ENCODE data around the gene GYS1.
A peak's percentile ranks its signal among the peaks of the same experiment; 100 is the strongest.
"Not testable (repeated sequence)": the region's sequence is repeated elsewhere in the genome, so short reads cannot be mapped to it uniquely, and the experiment has no call there.

GYS1 gene

GRCh38 chr19:48993175-48994034 lies at the start of gene GYS1, which contains the start of gene RUVBL2:
TSS of gene GYS1 (minus strand) at chr19:48993309. CDS start at chr19:48993112, 197 bp downstream.
TSS of gene RUVBL2 (plus strand) at chr19:48993887. CDS start at chr19:48993912, 25 bp downstream.
- Histone ChIP-seq H3K4me3 (ENCODE audit: low read depth in 1 of 2, low read length in 2 of 2) (peak within 1 kb of the TSS; percentile 87 to 92), H3K4me1 (ENCODE audit: control insufficient read depth in 1 of 2, insufficient read depth in 2 of 2, low read length in 2 of 2) (peaks cover 5 to 32% of the 10 kb centered on the region in 2 donors), H3K27me3 (ENCODE audit: low read depth, low read length) (no peaks in the 10 kb centered on the region), H3K27ac (ENCODE audit: low read length) (peak within 1 kb of the TSS; percentile 98), H3K9me3 (ENCODE audit: control insufficient read depth in 1 of 2, low read length in 2 of 2) (no peaks in the 10 kb centered on the region), H3K36me3 (ENCODE audit: control insufficient read depth in 1 of 2, insufficient read depth in 2 of 2, low read length in 2 of 2) (peaks cover 0 to 14% of the 10 kb centered on the region in 2 donors)

DNA sequence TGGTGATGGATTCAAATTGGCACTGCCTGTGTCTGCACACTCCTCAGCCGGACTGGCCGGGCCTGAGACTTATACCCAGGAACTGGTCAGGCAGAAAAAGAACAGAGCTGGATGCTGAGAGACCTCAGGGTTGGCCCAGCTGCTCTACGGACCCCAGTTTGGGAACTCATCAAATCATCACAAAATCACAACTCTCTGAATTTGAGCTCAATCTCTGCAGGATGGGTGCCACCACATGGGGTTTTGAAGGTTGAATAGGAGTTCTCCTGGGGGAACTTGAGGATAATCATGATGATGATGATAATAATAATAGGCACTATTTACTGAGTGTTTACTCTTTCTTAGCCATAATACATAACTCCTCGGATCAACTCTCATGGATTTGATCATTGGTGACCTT lies 49.6 kb upstream of the GYS1 start:
- not testable (repeated sequence) for H3K27ac ChIP-seq (ENCODE audit: low read length); H3K4me1 ChIP-seq (ENCODE audit: control insufficient read depth in 1 of 2, insufficient read depth in 2 of 2, low read length in 2 of 2); H3K9me3 ChIP-seq (ENCODE audit: control insufficient read depth in 1 of 2, low read length in 2 of 2); H3K27me3 ChIP-seq (ENCODE audit: low read depth, low read length); H3K36me3 ChIP-seq (ENCODE audit: control insufficient read depth in 1 of 2, insufficient read depth in 2 of 2, low read length in 2 of 2); H3K4me3 ChIP-seq (ENCODE audit: low read depth in 1 of 2, low read length in 2 of 2)

GRCh38 chr19:49042177-49042576 lies 49.1 kb upstream of the GYS1 start:
- no peaks in the 10 kb centered on the region for H3K9me3 ChIP-seq (ENCODE audit: control insufficient read depth in 1 of 2, low read length in 2 of 2)
- H3K4me1 ChIP-seq (ENCODE audit: control insufficient read depth in 1 of 2, insufficient read depth in 2 of 2, low read length in 2 of 2), result no peaks in the 10 kb centered on the region
- H3K27me3 ChIP-seq (ENCODE audit: low read depth, low read length), result no peaks in the 10 kb centered on the region
- H3K4me3 ChIP-seq (ENCODE audit: low read depth in 1 of 2, low read length in 2 of 2), result no peak overlapping the region
- H3K27ac ChIP-seq (ENCODE audit: low read length), result no peak overlapping the region
- H3K36me3 ChIP-seq (ENCODE audit: control insufficient read depth in 1 of 2, insufficient read depth in 2 of 2, low read length in 2 of 2), result no peaks in the 10 kb centered on the region

- not testable (repeated sequence) for H3K4me3 ChIP-seq (ENCODE audit: low read depth in 1 of 2, low read length in 2 of 2); H3K27me3 ChIP-seq (ENCODE audit: low read depth, low read length); H3K27ac ChIP-seq (ENCODE audit: low read length); H3K4me1 ChIP-seq (ENCODE audit: control insufficient read depth in 1 of 2, insufficient read depth in 2 of 2, low read length in 2 of 2); H3K9me3 ChIP-seq (ENCODE audit: control insufficient read depth in 1 of 2, low read length in 2 of 2); H3K36me3 ChIP-seq (ENCODE audit: control insufficient read depth in 1 of 2, insufficient read depth in 2 of 2, low read length in 2 of 2)
Measured at GRCh38 chr19:49039736-49040135, 46.6 kb upstream of the GYS1 start.

DNA sequence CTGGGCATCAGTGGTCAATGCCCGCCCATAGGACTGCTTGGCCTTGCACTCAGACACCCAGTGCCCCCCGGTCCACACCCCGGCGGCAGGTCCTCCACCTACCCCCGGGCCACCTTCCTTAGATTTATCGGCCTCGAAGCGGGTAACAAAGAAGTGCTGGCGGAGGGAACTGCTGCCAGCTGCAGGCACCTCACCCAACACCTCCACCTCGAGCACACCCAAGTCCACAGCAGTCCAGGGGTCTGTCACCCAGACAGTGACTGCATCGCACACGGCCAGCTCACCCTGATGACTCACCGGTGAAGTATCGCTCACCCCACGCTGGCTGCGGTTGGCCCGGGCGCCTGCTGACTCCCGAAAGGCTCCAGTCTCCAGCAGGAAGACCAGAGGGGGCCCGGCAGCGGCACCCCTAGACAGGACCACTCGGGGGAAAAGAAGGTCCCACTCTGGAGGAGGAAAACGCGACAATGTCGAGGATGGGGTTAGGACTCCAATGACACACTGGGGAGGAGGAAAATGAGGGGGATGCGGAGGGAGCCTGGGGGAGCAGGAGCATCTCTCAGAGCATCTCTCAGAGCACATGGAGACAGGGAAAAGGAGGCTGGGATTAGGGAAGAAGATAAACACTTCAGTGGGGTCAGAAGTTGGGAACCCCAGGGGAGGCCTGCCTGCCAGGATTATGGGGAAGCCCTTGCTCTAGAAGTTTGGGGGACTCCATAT lies 45.6 kb upstream of the GYS1 start:
- H3K27me3 ChIP-seq (ENCODE audit: low read depth, low read length); H3K36me3 ChIP-seq (ENCODE audit: control insufficient read depth in 1 of 2, insufficient read depth in 2 of 2, low read length in 2 of 2); H3K4me1 ChIP-seq (ENCODE audit: control insufficient read depth in 1 of 2, insufficient read depth in 2 of 2, low read length in 2 of 2); H3K9me3 ChIP-seq (ENCODE audit: control insufficient read depth in 1 of 2, low read length in 2 of 2); H3K27ac ChIP-seq (ENCODE audit: low read length); H3K4me3 ChIP-seq (ENCODE audit: low read depth in 1 of 2, low read length in 2 of 2): not testable (repeated sequence)

DNA sequence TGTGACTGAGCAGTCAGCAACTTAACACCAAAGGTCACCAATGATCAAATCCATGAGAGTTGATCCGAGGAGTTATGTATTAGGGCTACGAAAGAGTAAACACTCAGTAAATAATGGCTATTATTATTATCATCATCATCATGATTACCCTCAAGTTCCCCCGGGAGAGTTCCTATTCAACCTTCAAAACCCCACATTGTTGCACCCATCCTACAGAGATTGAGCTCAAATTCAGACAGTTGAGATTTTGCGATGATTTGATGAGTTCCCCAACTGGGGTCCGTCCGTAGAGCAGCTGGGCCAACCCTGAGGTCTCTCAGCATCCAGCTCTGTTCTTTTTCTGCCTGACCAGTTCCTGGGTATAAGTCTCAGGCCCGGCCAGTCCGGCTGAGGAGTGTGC lies 45.0 kb upstream of the GYS1 start:
- not testable (repeated sequence) for H3K27ac ChIP-seq (ENCODE audit: low read length); H3K9me3 ChIP-seq (ENCODE audit: control insufficient read depth in 1 of 2, low read length in 2 of 2); H3K27me3 ChIP-seq (ENCODE audit: low read depth, low read length); H3K36me3 ChIP-seq (ENCODE audit: control insufficient read depth in 1 of 2, insufficient read depth in 2 of 2, low read length in 2 of 2); H3K4me1 ChIP-seq (ENCODE audit: control insufficient read depth in 1 of 2, insufficient read depth in 2 of 2, low read length in 2 of 2); H3K4me3 ChIP-seq (ENCODE audit: low read depth in 1 of 2, low read length in 2 of 2)

DNA sequence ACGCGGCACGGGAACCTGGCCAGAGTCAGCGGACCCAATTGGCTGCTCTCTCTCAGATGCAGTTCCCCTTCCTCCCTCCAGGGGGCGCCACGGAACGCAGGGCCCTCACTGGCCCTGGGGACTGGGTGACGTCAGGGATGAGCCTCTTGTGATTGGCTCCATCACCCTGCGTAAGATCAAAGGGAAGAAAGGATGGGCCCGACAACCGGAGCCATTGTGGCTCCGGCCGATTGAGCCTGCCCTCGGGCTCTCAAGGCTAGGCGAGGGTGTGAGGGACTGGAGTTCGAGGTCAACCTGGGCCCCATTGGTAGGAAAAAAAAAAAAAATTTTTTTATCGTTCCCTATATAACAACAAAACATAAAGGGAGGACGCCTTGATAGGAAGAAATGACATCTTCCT lies 43.7 kb upstream of the GYS1 start, which contains the start of gene CGB1:
CGB1 (minus strand) TSS at position 81 of the 400 bp plus-strand sequence. CDS start 184 bp downstream, outside the sequence.
- H3K4me3 ChIP-seq (ENCODE audit: low read depth in 1 of 2, low read length in 2 of 2); H3K27me3 ChIP-seq (ENCODE audit: low read depth, low read length); H3K9me3 ChIP-seq (ENCODE audit: control insufficient read depth in 1 of 2, low read length in 2 of 2); H3K27ac ChIP-seq (ENCODE audit: low read length); H3K36me3 ChIP-seq (ENCODE audit: control insufficient read depth in 1 of 2, insufficient read depth in 2 of 2, low read length in 2 of 2); H3K4me1 ChIP-seq (ENCODE audit: control insufficient read depth in 1 of 2, insufficient read depth in 2 of 2, low read length in 2 of 2): not testable (repeated sequence)

DNA sequence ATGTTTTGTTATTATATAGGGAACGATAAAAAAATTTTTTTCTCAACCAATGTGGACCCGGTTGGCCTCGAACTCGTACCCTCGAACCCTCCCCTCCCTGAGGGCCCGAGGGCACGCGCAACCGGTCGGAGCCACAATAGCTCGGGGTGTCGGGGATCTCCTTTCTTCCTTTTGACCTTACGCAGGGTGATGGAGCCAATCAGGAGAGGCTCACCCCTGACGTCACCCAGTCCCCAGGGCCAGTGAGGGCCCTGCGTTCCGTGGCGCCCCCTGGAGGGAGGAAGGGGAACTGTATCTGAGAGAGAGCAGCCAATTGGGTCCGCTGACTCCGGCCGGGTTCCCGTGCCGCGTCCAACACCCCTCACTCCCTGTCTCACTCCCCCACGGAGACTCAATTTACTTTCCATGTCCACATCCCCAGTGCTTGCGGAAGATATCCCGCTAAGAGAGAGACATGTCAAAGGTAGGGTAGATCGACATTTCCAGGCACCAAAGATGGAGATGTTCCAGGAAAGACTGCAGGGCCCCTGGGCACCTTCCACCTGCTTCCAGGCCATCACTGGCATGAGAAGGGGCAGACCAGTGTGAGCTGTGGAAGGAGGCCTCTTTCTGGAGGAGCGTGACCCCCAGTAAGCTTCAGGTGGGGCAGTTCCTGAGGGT lies 38.7 kb upstream of the GYS1 start, which contains the start of gene CGB2:
CGB2 (plus strand) TSS at position 249 of the 660 bp plus-strand sequence; CDS start at position 455, 206 bp downstream.
- not testable (repeated sequence) for H3K36me3 ChIP-seq (ENCODE audit: control insufficient read depth in 1 of 2, insufficient read depth in 2 of 2, low read length in 2 of 2); H3K27ac ChIP-seq (ENCODE audit: low read length); H3K27me3 ChIP-seq (ENCODE audit: low read depth, low read length); H3K4me1 ChIP-seq (ENCODE audit: control insufficient read depth in 1 of 2, insufficient read depth in 2 of 2, low read length in 2 of 2); H3K4me3 ChIP-seq (ENCODE audit: low read depth in 1 of 2, low read length in 2 of 2); H3K9me3 ChIP-seq (ENCODE audit: control insufficient read depth in 1 of 2, low read length in 2 of 2)

DNA sequence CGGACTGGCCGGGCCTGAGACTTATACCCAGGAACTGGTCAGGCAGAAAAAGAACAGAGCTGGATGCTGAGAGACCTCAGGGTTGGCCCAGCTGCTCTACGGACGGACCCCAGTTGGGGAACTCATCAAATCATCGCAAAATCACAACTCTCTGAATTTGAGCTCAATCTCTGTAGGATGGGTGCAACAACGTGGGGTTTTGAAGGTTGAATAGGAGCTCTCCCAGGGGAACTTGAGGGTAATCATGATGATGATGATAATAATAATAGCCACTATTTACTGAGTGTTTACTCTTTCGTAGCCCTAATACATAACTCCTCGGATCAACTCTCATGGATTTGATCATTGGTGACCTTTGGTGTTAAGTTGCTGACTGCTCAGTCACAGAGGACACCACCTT lies 37.2 kb upstream of the GYS1 start:
- not testable (repeated sequence) for H3K4me1 ChIP-seq (ENCODE audit: control insufficient read depth in 1 of 2, insufficient read depth in 2 of 2, low read length in 2 of 2); H3K27me3 ChIP-seq (ENCODE audit: low read depth, low read length); H3K27ac ChIP-seq (ENCODE audit: low read length); H3K4me3 ChIP-seq (ENCODE audit: low read depth in 1 of 2, low read length in 2 of 2); H3K9me3 ChIP-seq (ENCODE audit: control insufficient read depth in 1 of 2, low read length in 2 of 2); H3K36me3 ChIP-seq (ENCODE audit: control insufficient read depth in 1 of 2, insufficient read depth in 2 of 2, low read length in 2 of 2)

GRCh38 chr19:49029749-49030148 lies 36.6 kb upstream of the GYS1 start:
- not testable (repeated sequence) for H3K9me3 ChIP-seq (ENCODE audit: control insufficient read depth in 1 of 2, low read length in 2 of 2); H3K27ac ChIP-seq (ENCODE audit: low read length); H3K27me3 ChIP-seq (ENCODE audit: low read depth, low read length)

DNA sequence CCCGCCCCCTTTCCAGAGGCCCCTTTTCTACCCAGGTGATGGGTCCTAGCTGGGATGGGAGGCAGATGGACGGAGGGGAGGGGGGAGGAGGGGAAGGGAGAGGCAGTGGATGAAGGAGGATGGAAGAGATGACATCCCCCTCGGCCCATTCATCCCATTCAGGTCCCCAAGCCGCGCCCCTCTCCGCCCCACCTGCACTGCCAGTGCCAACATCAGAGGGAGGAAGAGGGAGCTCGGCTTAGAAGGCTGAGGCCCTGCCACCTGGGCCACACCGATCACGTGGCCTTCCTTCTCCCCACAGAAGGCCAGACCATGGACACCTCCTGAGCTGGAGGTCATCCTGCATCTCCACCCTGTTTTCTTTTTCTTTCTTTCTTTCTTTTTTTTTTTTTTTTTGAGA lies 35.6 kb upstream of the GYS1 start:
- not testable (repeated sequence) for H3K36me3 ChIP-seq (ENCODE audit: control insufficient read depth in 1 of 2, insufficient read depth in 2 of 2, low read length in 2 of 2); H3K9me3 ChIP-seq (ENCODE audit: control insufficient read depth in 1 of 2, low read length in 2 of 2); H3K4me3 ChIP-seq (ENCODE audit: low read depth in 1 of 2, low read length in 2 of 2); H3K27me3 ChIP-seq (ENCODE audit: low read depth, low read length); H3K27ac ChIP-seq (ENCODE audit: low read length); H3K4me1 ChIP-seq (ENCODE audit: control insufficient read depth in 1 of 2, insufficient read depth in 2 of 2, low read length in 2 of 2)

More at GRCh38 chr19:49029749-49030148, 36.6 kb upstream of the GYS1 start:
- H3K36me3 ChIP-seq (ENCODE audit: control insufficient read depth in 1 of 2, insufficient read depth in 2 of 2, low read length in 2 of 2); H3K4me1 ChIP-seq (ENCODE audit: control insufficient read depth in 1 of 2, insufficient read depth in 2 of 2, low read length in 2 of 2); H3K4me3 ChIP-seq (ENCODE audit: low read depth in 1 of 2, low read length in 2 of 2): not testable (repeated sequence)

All from muscle layer of duodenum (tissue), 2 donors.